HepG2 (cell line): ENCODE results near the gene EPS8. TPM values are rescaled to one million over a fixed set of nuclear protein-coding genes. Genes with fewer than 3 reads are reported as not detected.

Experiments
- ARID2 ChIP-seq: sonication (generic); formaldehyde crosslinking; IDR thresholded peaks from 2 replicates; pipeline ENCODE4 v1.8.1; 2022; ENCODE audit warnings: mild to moderate bottlenecking, missing genetic modification reagents, borderline replicate concordance
- CCDC6 ChIP-seq: sonication (generic); formaldehyde crosslinking; IDR thresholded peaks from 2 replicates; pipeline ENCODE4 v1.8.1; 2022; ENCODE audit warnings: mild to moderate bottlenecking, missing genetic modification reagents, moderate library complexity
- DNMT1 ChIP-seq: sonication (generic); formaldehyde crosslinking; IDR thresholded peaks from 2 replicates; pipeline ENCODE4 v1.5.1; 2020; ENCODE audit warnings: mild to moderate bottlenecking, missing genetic modification reagents
- HCFC1 ChIP-seq: fragments of 150-350 bp; IDR thresholded peaks from 2 replicates; pipeline ENCODE4 v1.6.1; 2014; ENCODE audit warnings: low read depth, low read length
- NBN ChIP-seq: fragments of 450-650 bp; conservative IDR thresholded peaks from 2 replicates; pipeline ENCODE4 v1.6.1; 2017
- ZNF337 ChIP-seq: sonication (generic); formaldehyde crosslinking; IDR thresholded peaks from 2 replicates; pipeline ENCODE4 v1.5.1; 2020; ENCODE audit warnings: missing genetic modification reagents, low read depth, mild to moderate bottlenecking, borderline replicate concordance
- ZNF652 ChIP-seq: IDR thresholded peaks from 2 replicates; pipeline ENCODE4 v1.6.1; 2016; ENCODE audit warnings: low read depth, borderline replicate concordance
- ZNF776 ChIP-seq: sonication (generic); formaldehyde crosslinking; IDR thresholded peaks from 2 replicates; pipeline ENCODE4 v1.4.0; 2020; ENCODE audit warnings: mild to moderate bottlenecking, missing genetic modification reagents
- ZNF883 ChIP-seq: sonication (generic); formaldehyde crosslinking; IDR thresholded peaks from 2 replicates; pipeline ENCODE4 v1.5.1; 2020; ENCODE audit warnings: mild to moderate bottlenecking, missing genetic modification reagents; ENCODE audit errors: not compliant biosample characterization
- polyA plus RNA-seq, 8 experiments: library from polyadenylated mRNA; depleted of rRNA in 3 of 8; stranded (reverse) in 7 of 8; unstranded in 1 of 8; fragments of >200 nt; fragmentation: Illumina TruSeq in 4 of 8; extraction: Trizol in 4 of 8; gene quantifications; 2 replicates each; pipeline versions ENCODE4 v1.2.1 to v1.2.3, GENCODE V29; 2011 to 2016; ENCODE audit warnings: low read depth in 4 of 8, missing spikeins in 1 of 8, mixed read lengths in 1 of 8; ENCODE audit not compliant: insufficient read depth in 1 of 8
- total RNA-seq, 5 experiments: library from RNA; depleted of rRNA; stranded (reverse); fragments of >200 nt; fragmentation: Illumina TruSeq; extraction: Trizol; gene quantifications; 2 replicates each; pipeline ENCODE4 v1.2.3, GENCODE V29; 2016; ENCODE audit warnings: low read depth in 1 of 5
- TF ChIP-seq, protein P1 (sequence below): conservative IDR thresholded peaks from 2 replicates; pipeline ENCODE4 v1.6.1; 2018; ENCODE audit warnings: missing genetic modification reagents
- TF ChIP-seq, protein P2 (sequence below): sonication (generic); formaldehyde crosslinking; IDR thresholded peaks from 2 replicates; pipeline ENCODE4 v1.9.0; 2021; ENCODE audit warnings: missing genetic modification reagents, borderline replicate concordance
- TF ChIP-seq, protein P3 (sequence below), 2 experiments: sonication (generic) in 1 of 2; formaldehyde crosslinking in 1 of 2; IDR thresholded peaks; 2 replicates each; pipeline versions ENCODE4 v1.4.0 to v1.6.1; 2016 to 2020; ENCODE audit warnings: borderline replicate concordance in 1 of 2, low read depth in 1 of 2, mild to moderate bottlenecking in 1 of 2, missing genetic modification reagents in 1 of 2
- TF ChIP-seq, protein P4 (sequence below): sonication (generic); formaldehyde crosslinking; IDR thresholded peaks from 2 replicates; pipeline ENCODE4 v1.4.0; 2020; ENCODE audit warnings: low read depth, mild to moderate bottlenecking, missing genetic modification reagents

EPS8 gene
- total and polyA plus RNA-seq, 2 of the 13 experiments (the other 11 are each of a cell fraction or from before 2014, with no cell fraction given) = 37.1 to 43.4 TPM

DNA sequence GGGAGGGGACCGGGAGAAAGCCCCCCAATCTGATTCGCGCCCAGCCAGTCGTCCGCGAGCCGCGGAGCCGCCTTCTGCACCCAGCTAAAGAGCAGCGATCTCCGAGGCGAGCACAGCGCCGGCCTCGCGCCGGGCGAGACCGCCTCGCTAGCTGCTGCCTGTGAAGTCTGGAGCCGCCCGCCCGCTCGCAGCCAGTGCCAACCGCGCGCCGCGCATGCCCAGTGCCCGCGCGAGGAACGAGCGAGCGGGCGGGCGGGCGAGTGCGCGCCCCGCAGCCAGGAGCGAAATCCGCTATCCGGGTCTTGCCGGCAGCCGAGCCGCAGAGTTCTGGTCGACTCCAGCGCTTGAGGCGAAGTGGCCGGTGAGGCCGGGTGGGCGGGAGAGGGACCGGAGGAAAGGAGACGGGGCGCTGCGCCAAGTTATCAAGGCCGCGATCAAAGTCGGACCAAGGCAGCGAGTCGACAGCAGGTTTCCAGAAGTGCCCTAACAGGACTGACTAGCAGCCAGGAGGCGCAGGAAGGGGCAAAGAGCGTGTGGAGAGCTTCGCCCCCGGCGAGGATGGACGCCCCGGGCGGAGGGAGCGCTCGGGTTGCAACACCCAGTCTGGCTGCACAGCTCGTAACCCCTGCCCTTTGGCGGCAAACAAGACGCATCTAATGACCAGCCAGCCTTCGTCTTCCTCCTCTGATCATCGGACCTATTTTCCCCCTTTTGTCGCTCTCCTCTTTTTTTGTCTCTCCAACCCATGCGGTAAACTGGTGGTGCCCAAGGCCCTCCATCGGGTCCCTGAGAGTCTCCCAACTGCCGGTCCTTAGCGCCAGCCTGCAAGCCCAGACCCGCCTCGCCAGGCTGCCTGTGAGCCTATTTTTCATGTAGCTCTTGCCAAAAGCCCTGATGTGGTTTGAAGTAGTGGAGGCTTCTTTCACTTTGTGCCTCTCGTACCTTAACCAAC lies at the start of gene EPS8 (continued):
- TF ChIP-seq DNMT1 (CRISPR knock-in tag) (no peak), HCFC1 (no peak), NBN (no peak), ZNF776 (CRISPR knock-in tag) (peak; percentile 67; the same call in 1 of the 2 replicates), ZNF883 (CRISPR knock-in tag) (peak; percentile 82), CCDC6 (CRISPR knock-in tag) (peak; percentile 71; the same call in 1 of the 2 replicates), ZNF652 (0 out of 2 replicates have a peak, but pooled peaks have one; percentile 39), ZNF337 (CRISPR knock-in tag) (0 out of 2 replicates have a peak, but pooled peaks have one; percentile 22), ARID2 (CRISPR knock-in tag) (peak; percentile 92)
- TF ChIP-seq, protein P1, sequence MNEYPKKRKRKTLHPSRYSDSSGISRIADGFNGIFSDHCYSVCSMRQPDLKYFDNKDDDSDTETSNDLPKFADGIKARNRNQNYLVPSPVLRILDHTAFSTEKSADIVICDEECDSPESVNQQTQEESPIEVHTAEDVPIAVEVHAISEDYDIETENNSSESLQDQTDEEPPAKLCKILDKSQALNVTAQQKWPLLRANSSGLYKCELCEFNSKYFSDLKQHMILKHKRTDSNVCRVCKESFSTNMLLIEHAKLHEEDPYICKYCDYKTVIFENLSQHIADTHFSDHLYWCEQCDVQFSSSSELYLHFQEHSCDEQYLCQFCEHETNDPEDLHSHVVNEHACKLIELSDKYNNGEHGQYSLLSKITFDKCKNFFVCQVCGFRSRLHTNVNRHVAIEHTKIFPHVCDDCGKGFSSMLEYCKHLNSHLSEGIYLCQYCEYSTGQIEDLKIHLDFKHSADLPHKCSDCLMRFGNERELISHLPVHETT = peak; percentile 64; the same call in 1 of the 2 replicates
- TF ChIP-seq, protein P2, sequence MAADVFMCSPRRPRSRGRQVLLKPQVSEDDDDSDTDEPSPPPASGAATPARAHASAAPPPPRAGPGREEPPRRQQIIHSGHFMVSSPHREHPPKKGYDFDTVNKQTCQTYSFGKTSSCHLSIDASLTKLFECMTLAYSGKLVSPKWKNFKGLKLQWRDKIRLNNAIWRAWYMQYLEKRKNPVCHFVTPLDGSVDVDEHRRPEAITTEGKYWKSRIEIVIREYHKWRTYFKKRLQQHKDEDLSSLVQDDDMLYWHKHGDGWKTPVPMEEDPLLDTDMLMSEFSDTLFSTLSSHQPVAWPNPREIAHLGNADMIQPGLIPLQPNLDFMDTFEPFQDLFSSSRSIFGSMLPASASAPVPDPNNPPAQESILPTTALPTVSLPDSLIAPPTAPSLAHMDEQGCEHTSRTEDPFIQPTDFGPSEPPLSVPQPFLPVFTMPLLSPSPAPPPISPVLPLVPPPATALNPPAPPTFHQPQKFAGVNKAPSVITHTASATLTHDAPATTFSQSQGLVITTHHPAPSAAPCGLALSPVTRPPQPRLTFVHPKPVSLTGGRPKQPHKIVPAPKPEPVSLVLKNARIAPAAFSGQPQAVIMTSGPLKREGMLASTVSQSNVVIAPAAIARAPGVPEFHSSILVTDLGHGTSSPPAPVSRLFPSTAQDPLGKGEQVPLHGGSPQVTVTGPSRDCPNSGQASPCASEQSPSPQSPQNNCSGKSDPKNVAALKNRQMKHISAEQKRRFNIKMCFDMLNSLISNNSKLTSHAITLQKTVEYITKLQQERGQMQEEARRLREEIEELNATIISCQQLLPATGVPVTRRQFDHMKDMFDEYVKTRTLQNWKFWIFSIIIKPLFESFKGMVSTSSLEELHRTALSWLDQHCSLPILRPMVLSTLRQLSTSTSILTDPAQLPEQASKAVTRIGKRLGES (CRISPR knock-in tag) = no peak
- TF ChIP-seq, protein P3, sequence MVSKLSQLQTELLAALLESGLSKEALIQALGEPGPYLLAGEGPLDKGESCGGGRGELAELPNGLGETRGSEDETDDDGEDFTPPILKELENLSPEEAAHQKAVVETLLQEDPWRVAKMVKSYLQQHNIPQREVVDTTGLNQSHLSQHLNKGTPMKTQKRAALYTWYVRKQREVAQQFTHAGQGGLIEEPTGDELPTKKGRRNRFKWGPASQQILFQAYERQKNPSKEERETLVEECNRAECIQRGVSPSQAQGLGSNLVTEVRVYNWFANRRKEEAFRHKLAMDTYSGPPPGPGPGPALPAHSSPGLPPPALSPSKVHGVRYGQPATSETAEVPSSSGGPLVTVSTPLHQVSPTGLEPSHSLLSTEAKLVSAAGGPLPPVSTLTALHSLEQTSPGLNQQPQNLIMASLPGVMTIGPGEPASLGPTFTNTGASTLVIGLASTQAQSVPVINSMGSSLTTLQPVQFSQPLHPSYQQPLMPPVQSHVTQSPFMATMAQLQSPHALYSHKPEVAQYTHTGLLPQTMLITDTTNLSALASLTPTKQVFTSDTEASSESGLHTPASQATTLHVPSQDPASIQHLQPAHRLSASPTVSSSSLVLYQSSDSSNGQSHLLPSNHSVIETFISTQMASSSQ (IDR thresholded peaks at IDR 0.05; ENCODE audit: low read depth) = no peak
- TF ChIP-seq, protein P3 (CRISPR knock-in tag; IDR thresholded peaks at IDR 0.05; ENCODE audit: borderline replicate concordance) = peak; percentile 45; the same call in 1 of the 2 replicates
- TF ChIP-seq, protein P4, sequence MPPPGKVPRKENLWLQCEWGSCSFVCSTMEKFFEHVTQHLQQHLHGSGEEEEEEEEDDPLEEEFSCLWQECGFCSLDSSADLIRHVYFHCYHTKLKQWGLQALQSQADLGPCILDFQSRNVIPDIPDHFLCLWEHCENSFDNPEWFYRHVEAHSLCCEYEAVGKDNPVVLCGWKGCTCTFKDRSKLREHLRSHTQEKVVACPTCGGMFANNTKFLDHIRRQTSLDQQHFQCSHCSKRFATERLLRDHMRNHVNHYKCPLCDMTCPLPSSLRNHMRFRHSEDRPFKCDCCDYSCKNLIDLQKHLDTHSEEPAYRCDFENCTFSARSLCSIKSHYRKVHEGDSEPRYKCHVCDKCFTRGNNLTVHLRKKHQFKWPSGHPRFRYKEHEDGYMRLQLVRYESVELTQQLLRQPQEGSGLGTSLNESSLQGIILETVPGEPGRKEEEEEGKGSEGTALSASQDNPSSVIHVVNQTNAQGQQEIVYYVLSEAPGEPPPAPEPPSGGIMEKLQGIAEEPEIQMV (CRISPR knock-in tag) = peak; percentile 68
